Ovary (tissue), 9 donors: Measurements from ENCODE around the gene OR51E2. TPM values are rescaled to one million over a fixed set of nuclear protein-coding genes. Genes with fewer than 3 reads are reported as not detected.

Source experiments
- DNase-seq, 5 donors: peaks; one replicate each; pipeline ENCODE4 v3.0.0-alpha.2; 2019 to 2020
- H3K27ac ChIP-seq, 2 donors: fragments of 200-600 bp; one replicate each; pipeline versions ENCODE4 v1.5.1 to v1.8.0; 2019 to 2022
- H3K27me3 ChIP-seq: fragments of 200-600 bp; one replicate; pipeline ENCODE4 v1.8.0; 2022
- H3K36me3 ChIP-seq: fragments of 200-600 bp; sonication (generic); one replicate; pipeline ENCODE4 v1.5.1; 2019
- H3K4me1 ChIP-seq: one replicate; pipeline ENCODE4 v1.8.1; 2013; ENCODE audit warnings: mild to moderate bottlenecking, moderate library complexity; ENCODE audit not compliant: insufficient read depth
- H3K4me3 ChIP-seq: fragments of 200-600 bp; sonication (generic); one replicate; pipeline ENCODE4 v1.5.1; 2017
- H3K9me3 ChIP-seq, 2 donors: fragments of 200-600 bp in 1 of 2; sonication (generic) in 1 of 2; one replicate each; pipeline versions ENCODE4 v1.5.1 to v1.8.1; 2013 to 2019; ENCODE audit warnings: mild to moderate bottlenecking in 1 of 2, moderate library complexity in 1 of 2
- EP300 ChIP-seq: sonication (generic); formaldehyde crosslinking; IDR thresholded peaks from one replicate; pipeline ENCODE4 v1.6.1; 2017; ENCODE audit warnings: antibody characterized with exemption
- POLR2A ChIP-seq: fragments of 450-650 bp; IDR thresholded peaks from one replicate; pipeline ENCODE4 v1.6.1; 2017; ENCODE audit warnings: antibody characterized with exemption, mild to moderate bottlenecking, moderate library complexity
- WGBS, 3 donors: extraction: QIAGEN DNeasy Blood & Tissue Kit in 1 of 3; methylation state at CpG; one replicate each; pipeline versions ENCODE4 v1.1.5 to v1.1.7; 2013 to 2017; 5-methylcytosine and 5-hydroxymethylcytosine counted together
- intact Hi-C, 4 donors: fragments of 100-400 bp; cut with DNase I; formaldehyde crosslinking; loops; one replicate each; pipeline versions ENCODE4 v1.11.0 to v1.15.1; 2022 to 2023
- polyA plus RNA-seq, 2 donors: library from polyadenylated mRNA; stranded (reverse); fragments of 200-250 nt in 1 of 2; fragments of 350-450 nt in 1 of 2; fragmentation: Illumina TruSeq in 1 of 2; extraction: RNeasy Lipid Tissue Mini Kit (QIAGEN cat#74804) in 1 of 2; gene quantifications; one replicate each; pipeline ENCODE4 v1.2.3, GENCODE V29; 2013 to 2014
- total RNA-seq, 7 donors: library from RNA; depleted of rRNA in 2 of 7; stranded (reverse); fragments of >200 nt in 2 of 7; fragmentation: NEBNext Ultra II Directional in 3 of 7; extraction: Animal tissue kit (Norgen Biotek cat#: 25700) in 3 of 7; gene quantifications; one replicate each; pipeline versions ENCODE4 v1.1.0 to v1.2.4, GENCODE V29; 2016 to 2023
- TF ChIP-seq, protein P1 (sequence below), 3 donors: fragments of 450-650 bp in 2 of 3; fragments of 200-600 bp in 1 of 3; IDR thresholded peaks; one replicate each; pipeline versions ENCODE4 v1.5.1 to v1.8.0; 2016 to 2022; ENCODE audit warnings: antibody characterized with exemption in 3 of 3, mild to moderate bottlenecking in 1 of 3
- donor health status: DM: no; HTN: no; CAD: no; lungs with moderate emphysema.
- donor health status: DM: no; HTN: no; CAD: no.
- donor health status: Bipolar disorder and iron deficiency.
- donor health status: DM: yes; HTN: yes; CAD: no.
- donor health status: DM: no; HTN: no; CAD: no.
- donor health status: DM: yes; HTN: yes; CAD: no.

The OR51E2 gene
- total and polyA plus RNA-seq, 9 donors, result 0.11 to 2.0 (median 0.46) TPM; not detected in 3

DNA sequence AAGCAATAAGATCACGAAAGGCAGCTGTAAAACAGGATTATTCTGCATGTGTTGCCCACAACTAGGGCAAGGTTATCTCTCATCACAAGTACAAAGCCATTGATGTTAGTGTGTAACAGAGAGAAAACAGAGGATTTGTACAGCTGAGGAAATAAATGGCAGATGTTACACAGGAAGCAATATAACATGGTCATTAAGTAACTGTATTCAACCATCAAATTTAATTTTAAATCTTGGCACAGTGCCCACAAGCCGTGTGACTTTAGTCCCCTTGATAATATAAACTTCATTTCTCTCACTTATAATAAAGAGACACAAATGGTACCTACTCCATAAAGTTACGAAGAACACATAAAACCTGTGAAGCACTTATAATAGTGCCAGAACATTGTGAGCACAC is 17.3 kb downstream of the OR51E2 start:
- Histone ChIP-seq H3K27ac (no peak overlapping the region), H3K27me3 (no peaks in the 10 kb centered on the region), H3K4me1 (no peaks in the 10 kb centered on the region), H3K4me3 (no peak overlapping the region), H3K9me3 (no peaks in the 10 kb centered on the region), H3K36me3 (no peaks in the 10 kb centered on the region)
- DNase-seq, result no peak
- intact Hi-C loops, result no loop called here
- no peak for TF ChIP-seq EP300
- no peak for TF ChIP-seq POLR2A
- TF ChIP-seq, protein P1, sequence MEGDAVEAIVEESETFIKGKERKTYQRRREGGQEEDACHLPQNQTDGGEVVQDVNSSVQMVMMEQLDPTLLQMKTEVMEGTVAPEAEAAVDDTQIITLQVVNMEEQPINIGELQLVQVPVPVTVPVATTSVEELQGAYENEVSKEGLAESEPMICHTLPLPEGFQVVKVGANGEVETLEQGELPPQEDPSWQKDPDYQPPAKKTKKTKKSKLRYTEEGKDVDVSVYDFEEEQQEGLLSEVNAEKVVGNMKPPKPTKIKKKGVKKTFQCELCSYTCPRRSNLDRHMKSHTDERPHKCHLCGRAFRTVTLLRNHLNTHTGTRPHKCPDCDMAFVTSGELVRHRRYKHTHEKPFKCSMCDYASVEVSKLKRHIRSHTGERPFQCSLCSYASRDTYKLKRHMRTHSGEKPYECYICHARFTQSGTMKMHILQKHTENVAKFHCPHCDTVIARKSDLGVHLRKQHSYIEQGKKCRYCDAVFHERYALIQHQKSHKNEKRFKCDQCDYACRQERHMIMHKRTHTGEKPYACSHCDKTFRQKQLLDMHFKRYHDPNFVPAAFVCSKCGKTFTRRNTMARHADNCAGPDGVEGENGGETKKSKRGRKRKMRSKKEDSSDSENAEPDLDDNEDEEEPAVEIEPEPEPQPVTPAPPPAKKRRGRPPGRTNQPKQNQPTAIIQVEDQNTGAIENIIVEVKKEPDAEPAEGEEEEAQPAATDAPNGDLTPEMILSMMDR (IDR thresholded peaks at IDR 0.05), result no peak
- WGBS, 3 donors, result 48 to 53% (median 50%) methylated on average over 3 of the region's 3 CpGs

DNA sequence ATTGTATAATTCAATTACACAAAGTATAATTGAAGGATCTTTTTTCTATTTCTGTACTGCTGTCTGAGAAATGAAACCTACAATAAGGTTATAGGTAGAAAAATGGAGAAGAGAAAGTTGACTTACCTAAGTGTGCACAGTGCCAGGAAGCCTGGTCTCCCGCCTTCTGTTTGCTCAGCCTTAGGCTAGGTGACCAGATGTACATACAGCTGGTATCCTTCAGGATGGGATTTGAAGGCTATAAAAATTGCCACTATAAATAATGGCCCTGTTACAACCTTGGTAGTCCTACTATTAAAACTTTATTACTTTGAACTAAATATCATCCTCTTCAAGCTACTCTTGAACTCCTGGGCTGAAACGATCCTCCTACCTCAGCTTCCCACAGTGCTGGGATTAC is 19.7 kb downstream of the OR51E2 start:
- DNase-seq, result no peak
- Histone ChIP-seq H3K4me3 (no peak overlapping the region), H3K4me1 (no peaks in the 10 kb centered on the region), H3K36me3 (no peaks in the 10 kb centered on the region), H3K27me3 (no peaks in the 10 kb centered on the region), H3K27ac (no peak overlapping the region), H3K9me3 (no peaks in the 10 kb centered on the region)
- 68 to 85% (median 78%) methylated on average over 2 of the region's 2 CpGs for WGBS, 3 donors
- TF ChIP-seq EP300 (no peak), POLR2A (no peak)
- TF ChIP-seq, protein P1 (IDR thresholded peaks at IDR 0.05), result no peak
- intact Hi-C loops, result no loop called here

DNA sequence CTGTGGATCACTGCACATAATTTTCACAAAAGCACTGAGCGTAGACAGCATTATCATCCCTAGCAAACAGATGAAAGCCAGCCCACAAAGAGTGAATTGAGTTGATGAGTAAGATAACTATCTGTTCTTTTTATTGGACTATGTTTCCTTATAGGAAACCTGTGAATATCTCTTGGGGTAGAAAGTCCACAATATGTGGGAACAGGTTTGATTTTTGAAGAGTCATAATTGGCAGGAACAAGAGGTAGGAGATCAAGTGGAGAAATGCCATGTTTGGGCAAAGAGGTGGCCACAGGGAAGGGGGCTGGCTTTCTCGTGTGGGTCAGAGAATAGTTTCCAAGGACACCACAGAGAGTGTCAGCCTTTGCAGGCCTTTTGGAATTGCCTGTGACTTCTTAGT is 23.9 kb downstream of the OR51E2 start:
- Histone ChIP-seq H3K4me3 (no peak overlapping the region), H3K27ac (no peak overlapping the region), H3K4me1 (peaks cover 4% of the 10 kb centered on the region), H3K9me3 (no peaks in the 10 kb centered on the region), H3K36me3 (no peaks in the 10 kb centered on the region), H3K27me3 (no peaks in the 10 kb centered on the region)
- WGBS, 3 donors, result 64 to 79% (median 75%) methylated on average over 2 of the region's 2 CpGs
- intact Hi-C loops, result no loop called here
- no peak for TF ChIP-seq POLR2A
- TF ChIP-seq, protein P1 (IDR thresholded peaks at IDR 0.05), result no peak
- no peak for TF ChIP-seq EP300
- DNase-seq, result no peak

DNA sequence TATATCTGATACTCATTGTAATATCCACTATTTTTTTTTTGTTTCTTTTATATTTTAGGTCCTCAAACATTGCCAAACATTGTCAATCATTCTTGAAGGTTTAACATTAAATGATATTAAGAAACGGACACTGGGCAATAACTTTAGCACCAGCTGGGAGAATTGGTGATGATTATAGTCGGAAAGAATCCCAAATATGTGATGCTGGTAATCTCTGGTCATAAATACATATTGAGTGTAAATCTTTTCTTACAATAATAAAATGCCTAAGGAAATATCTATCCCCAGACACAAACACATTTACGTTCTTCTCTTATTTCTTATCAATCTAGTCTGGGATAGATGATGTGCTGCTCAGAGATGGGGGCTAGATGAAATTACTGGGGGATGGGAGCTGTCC is 25.2 kb downstream of the OR51E2 start:
- no peak for DNase-seq
- no peaks in the 10 kb centered on the region for H3K36me3 ChIP-seq
- no peaks in the 10 kb centered on the region for H3K9me3 ChIP-seq
- no peak for TF ChIP-seq EP300
- no peak for TF ChIP-seq POLR2A
- TF ChIP-seq, protein P1 (IDR thresholded peaks at IDR 0.05), result no peak
- H3K4me1 ChIP-seq, result peaks cover 4% of the 10 kb centered on the region
- no peak overlapping the region for H3K27ac ChIP-seq
- WGBS, 3 donors, result 15 to 34% (median 19%) methylated on average over 3 of the region's 3 CpGs
- intact Hi-C loops, result no loop called here
- H3K4me3 ChIP-seq, result no peak overlapping the region
- no peaks in the 10 kb centered on the region for H3K27me3 ChIP-seq

DNA sequence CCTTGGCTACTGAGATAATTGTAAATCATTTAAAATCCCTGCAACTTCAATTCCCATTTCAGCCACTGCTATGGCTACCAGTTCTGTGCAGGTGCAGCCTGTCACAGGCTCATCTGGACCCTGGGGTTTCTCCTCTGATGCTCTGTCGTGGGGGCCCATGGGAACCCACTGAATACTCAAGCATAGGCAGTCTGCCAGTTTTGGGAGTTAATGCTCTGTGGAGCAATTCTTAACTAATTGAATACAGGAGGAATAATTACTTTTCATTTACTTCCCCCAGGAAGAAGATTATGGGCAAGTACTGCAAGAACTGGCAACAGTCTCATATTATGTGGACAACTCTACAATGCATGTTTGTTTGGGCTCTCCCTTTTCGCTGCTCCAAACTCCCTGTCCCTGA is 25.9 kb downstream of the OR51E2 start:
- TF ChIP-seq POLR2A (no peak), EP300 (no peak)
- H3K36me3 ChIP-seq, result no peaks in the 10 kb centered on the region
- no peaks in the 10 kb centered on the region for H3K9me3 ChIP-seq
- no peaks in the 10 kb centered on the region for H3K27me3 ChIP-seq
- H3K4me1 ChIP-seq, result peaks cover 4% of the 10 kb centered on the region
- H3K27ac ChIP-seq, result no peak overlapping the region
- no peak for DNase-seq
- intact Hi-C loops, result no loop called here
- H3K4me3 ChIP-seq, result no peak overlapping the region
- 51 to 77% (median 60%) methylated on average over 2 of the region's 2 CpGs for WGBS, 3 donors
